ENCODE results near the gene MBOAT7.

Gene MBOAT7

DNA sequence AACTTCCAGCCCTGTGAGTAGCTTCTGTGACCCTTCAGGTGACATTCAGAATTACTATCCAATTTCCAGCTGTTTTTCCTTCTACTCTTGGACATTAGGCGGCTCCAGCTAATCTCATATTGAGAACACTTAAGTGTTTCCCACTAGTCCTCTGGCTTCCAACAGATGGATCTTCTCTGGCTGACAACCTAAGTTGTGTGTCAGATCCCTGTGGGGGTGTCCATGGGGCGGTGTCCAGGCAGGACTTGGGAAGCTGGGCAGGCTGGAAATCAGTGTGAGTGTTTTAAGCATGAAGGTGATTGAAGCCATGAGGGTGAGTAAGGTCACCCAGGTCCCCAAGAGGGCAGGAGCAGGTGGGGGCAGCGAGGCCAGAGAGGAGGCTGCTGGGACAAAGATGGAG, 41.7 kb downstream of the MBOAT7 start:
- Histone ChIP-seq H4K20me1 (ENCODE audit: insufficient read depth) (no peaks in the 10 kb centered on the region), H3K36me3 (ENCODE audit: insufficient read depth) (peaks cover 3% of the 10 kb centered on the region; the same call in 1 of the 2 replicates), H3K79me2 (ENCODE audit: insufficient read depth, low read depth) (peaks cover 3% of the 10 kb centered on the region; the same call in 1 of the 2 replicates), H2AFZ (ENCODE audit: low read depth) (no peak overlapping the region), H3K9ac (no peak overlapping the region), H3K27ac (no peak overlapping the region), H3K4me2 (no peak overlapping the region), H3K4me3 (IDR thresholded peaks at IDR 0.05; ENCODE audit: insufficient read depth, low read depth, low read length) (no peak overlapping the region), H3K27me3 (ENCODE audit: insufficient read depth, low read depth) (no peaks in the 10 kb centered on the region; the same call in 1 of the 2 replicates), H3K4me1 (ENCODE audit: low read depth, poor library complexity, severe bottlenecking) (no peaks in the 10 kb centered on the region)
- TF ChIP-seq, protein P1, sequence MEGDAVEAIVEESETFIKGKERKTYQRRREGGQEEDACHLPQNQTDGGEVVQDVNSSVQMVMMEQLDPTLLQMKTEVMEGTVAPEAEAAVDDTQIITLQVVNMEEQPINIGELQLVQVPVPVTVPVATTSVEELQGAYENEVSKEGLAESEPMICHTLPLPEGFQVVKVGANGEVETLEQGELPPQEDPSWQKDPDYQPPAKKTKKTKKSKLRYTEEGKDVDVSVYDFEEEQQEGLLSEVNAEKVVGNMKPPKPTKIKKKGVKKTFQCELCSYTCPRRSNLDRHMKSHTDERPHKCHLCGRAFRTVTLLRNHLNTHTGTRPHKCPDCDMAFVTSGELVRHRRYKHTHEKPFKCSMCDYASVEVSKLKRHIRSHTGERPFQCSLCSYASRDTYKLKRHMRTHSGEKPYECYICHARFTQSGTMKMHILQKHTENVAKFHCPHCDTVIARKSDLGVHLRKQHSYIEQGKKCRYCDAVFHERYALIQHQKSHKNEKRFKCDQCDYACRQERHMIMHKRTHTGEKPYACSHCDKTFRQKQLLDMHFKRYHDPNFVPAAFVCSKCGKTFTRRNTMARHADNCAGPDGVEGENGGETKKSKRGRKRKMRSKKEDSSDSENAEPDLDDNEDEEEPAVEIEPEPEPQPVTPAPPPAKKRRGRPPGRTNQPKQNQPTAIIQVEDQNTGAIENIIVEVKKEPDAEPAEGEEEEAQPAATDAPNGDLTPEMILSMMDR (conservative IDR thresholded peaks at IDR 0.05; ENCODE audit: low read depth, low read length): no peak

DNA sequence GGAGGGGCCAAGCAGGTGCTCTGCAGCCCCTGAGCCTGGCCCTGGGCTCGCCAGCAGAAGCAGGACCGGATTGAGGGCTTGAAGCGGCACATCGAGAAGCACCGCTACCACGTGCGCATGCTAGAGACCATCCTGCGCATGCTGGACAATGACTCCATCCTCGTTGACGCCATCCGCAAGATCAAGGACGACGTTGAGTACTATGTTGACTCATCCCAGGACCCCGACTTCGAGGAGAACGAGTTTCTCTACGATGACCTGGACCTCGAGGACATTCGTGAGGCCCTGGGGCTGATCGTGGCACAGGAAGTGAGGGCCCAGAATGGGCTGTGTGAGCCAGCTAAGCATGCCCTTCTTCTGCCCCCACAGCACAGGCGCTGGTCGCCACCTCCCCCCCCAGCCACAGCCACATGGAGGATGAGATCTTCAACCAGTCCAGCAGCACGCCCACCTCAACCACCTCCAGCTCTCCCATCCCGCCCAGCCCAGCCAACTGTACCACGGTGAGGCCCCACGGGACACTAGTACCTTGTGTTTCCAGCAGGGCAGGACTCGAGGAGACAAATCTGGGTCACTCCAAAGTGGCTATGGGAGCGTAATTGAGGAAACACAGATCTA, 43.7 kb downstream of the MBOAT7 start:
- H2AFZ ChIP-seq (ENCODE audit: low read depth): no peak overlapping the region
- no peaks in the 10 kb centered on the region for H4K20me1 ChIP-seq (ENCODE audit: insufficient read depth)
- H3K27me3 ChIP-seq (ENCODE audit: insufficient read depth, low read depth): no peaks in the 10 kb centered on the region; the same call in 1 of the 2 replicates
- H3K36me3 ChIP-seq (ENCODE audit: insufficient read depth): peaks cover 3% of the 10 kb centered on the region; the same call in 1 of the 2 replicates
- H3K9ac ChIP-seq: no peak overlapping the region
- TF ChIP-seq, protein P1 (conservative IDR thresholded peaks at IDR 0.05; ENCODE audit: low read depth, low read length): no peak
- H3K4me2 ChIP-seq: no peak overlapping the region
- peaks cover 24% of the 10 kb centered on the region for H3K79me2 ChIP-seq (ENCODE audit: insufficient read depth, low read depth)
- H3K27ac ChIP-seq: no peak overlapping the region
- H3K4me3 ChIP-seq (IDR thresholded peaks at IDR 0.05; ENCODE audit: insufficient read depth, low read depth, low read length): no peak overlapping the region
- H3K4me1 ChIP-seq (ENCODE audit: low read depth, poor library complexity, severe bottlenecking): no peaks in the 10 kb centered on the region

DNA sequence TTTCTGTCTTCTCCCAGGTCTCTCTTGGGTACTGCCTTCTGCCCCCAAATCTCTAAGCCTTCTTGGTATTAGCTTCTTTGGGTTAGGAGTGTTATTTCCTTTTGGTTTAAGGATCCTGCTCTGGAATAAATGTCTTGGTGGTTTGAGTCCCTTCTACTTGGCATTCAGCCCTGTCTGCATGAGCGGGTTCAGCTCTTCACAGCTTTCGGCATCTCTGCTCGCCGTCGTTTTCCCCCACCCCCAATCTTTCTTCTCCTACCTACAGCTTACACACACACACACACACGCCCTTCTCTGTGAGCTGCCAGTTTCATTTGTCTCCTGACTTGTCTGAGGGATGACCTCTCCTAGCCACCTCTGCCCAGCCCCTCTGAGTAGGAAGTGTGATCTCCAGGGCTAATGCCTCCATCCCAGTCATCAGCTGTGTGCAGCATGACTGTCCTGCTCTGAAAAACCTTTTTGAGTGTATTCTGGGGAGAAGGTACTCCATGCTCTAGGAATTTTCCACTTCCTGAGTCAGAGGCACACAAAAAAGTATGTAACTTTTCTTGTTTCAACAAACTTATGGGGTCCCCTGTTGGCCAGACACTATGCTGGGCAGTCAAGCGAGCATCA, 47.1 kb downstream of the MBOAT7 start:
- H3K4me3 ChIP-seq (IDR thresholded peaks at IDR 0.05; ENCODE audit: insufficient read depth, low read depth, low read length): no peak overlapping the region
- peaks cover 8% of the 10 kb centered on the region for H3K4me1 ChIP-seq (ENCODE audit: low read depth, poor library complexity, severe bottlenecking)
- no peak overlapping the region for H3K27ac ChIP-seq
- H3K4me2 ChIP-seq: no peak overlapping the region
- TF ChIP-seq, protein P1 (conservative IDR thresholded peaks at IDR 0.05; ENCODE audit: low read depth, low read length): no peak
- H3K36me3 ChIP-seq (ENCODE audit: insufficient read depth): peaks cover 3% of the 10 kb centered on the region; the same call in 1 of the 2 replicates
- no peak overlapping the region for H3K9ac ChIP-seq
- H4K20me1 ChIP-seq (ENCODE audit: insufficient read depth): no peaks in the 10 kb centered on the region
- no peak overlapping the region for H2AFZ ChIP-seq (ENCODE audit: low read depth)
- peaks cover 53% of the 10 kb centered on the region for H3K79me2 ChIP-seq (ENCODE audit: insufficient read depth, low read depth)
- no peaks in the 10 kb centered on the region; the same call in 1 of the 2 replicates for H3K27me3 ChIP-seq (ENCODE audit: insufficient read depth, low read depth)

DNA sequence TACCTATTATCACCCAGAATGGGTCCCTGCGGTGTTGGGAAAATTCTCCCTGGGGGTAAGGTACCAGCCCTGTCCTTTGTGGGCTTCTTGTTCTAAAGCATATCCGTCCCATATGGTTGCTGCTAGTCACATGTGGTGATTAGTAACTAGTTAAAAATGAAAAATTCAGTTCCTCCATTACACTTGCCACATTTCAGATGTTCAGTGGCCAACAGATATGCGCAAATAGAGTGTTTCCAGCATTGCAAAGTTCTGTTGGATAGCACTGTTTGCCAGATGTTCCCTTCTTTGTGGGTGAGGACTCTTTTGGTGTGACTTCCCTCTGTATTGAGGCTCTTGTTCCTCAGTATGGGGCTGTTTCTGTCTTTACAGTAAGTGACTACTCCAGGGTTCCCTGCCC, 48.0 kb downstream of the MBOAT7 start:
- Histone ChIP-seq H4K20me1 (ENCODE audit: insufficient read depth) (no peaks in the 10 kb centered on the region), H2AFZ (ENCODE audit: low read depth) (no peak overlapping the region), H3K9ac (no peak overlapping the region), H3K4me2 (no peak overlapping the region), H3K4me1 (ENCODE audit: low read depth, poor library complexity, severe bottlenecking) (peaks cover 8% of the 10 kb centered on the region), H3K27ac (no peak overlapping the region), H3K79me2 (ENCODE audit: insufficient read depth, low read depth) (peaks cover 53% of the 10 kb centered on the region), H3K4me3 (IDR thresholded peaks at IDR 0.05; ENCODE audit: insufficient read depth, low read depth, low read length) (no peak overlapping the region), H3K36me3 (ENCODE audit: insufficient read depth) (peaks cover 3% of the 10 kb centered on the region; the same call in 1 of the 2 replicates), H3K27me3 (ENCODE audit: insufficient read depth, low read depth) (no peaks in the 10 kb centered on the region; the same call in 1 of the 2 replicates)
- TF ChIP-seq, protein P1 (conservative IDR thresholded peaks at IDR 0.05; ENCODE audit: low read depth, low read length): no peak
